K562 (cell line): ENCODE measurements around the gene ING2. TPM values are rescaled to one million over a fixed set of nuclear protein-coding genes. Genes with fewer than 3 reads are reported as not detected.

Experiments
- ATAC-seq: fragments of 200-7000 bp; cut with Tn5 transposase; 3 replicates; pipeline ENCODE4 v1.9.1; 2020; ENCODE audit warnings: moderate library complexity
- Bru-seq: library from RNA; stranded (reverse); fragments of 400-500 nt; gene quantifications from one replicate; lab custom pipeline; 2021; lab: Mats Ljungman, UMichigan
- BruChase-seq, 2 experiments: library from RNA; stranded (reverse); fragments of 400-500 nt; gene quantifications; one replicate each; lab custom pipeline; 2021; lab: Mats Ljungman, UMichigan
- BruUV-seq: library from RNA; stranded (reverse); fragments of 400-500 nt; replicated peaks from 2 replicates; lab custom pipeline; 2021; lab: Mats Ljungman, UMichigan
- CTCF ChIA-PET: fragments of 300-600 bp; formaldehyde crosslinking; extraction: SDS; loops from one replicate; lab custom pipeline; 2021; ENCODE audit warnings: low intra/inter-chr PET ratio; lab: Yijun Ruan, JAX
- POLR2A ChIA-PET: fragments of 300-600, 350-650 bp; sonication (Branson Sonifier 250); formaldehyde crosslinking; extraction: SDS; loops from one replicate; lab custom pipeline; 2021; ENCODE audit warnings: antibody characterized with exemption, inconsistent platforms; lab: Yijun Ruan, JAX
- DNase-seq, 4 experiments: peaks; one replicate each; pipeline versions ENCODE4 v3.0.0 to v3.0.0-alpha.2; 2011 to 2018; ENCODE audit warnings: low spot score in 3 of 4, mixed read lengths in 3 of 4; ENCODE audit errors: extremely low read depth in 1 of 4
- FAIRE-seq: peaks from 2 replicates; lab custom pipeline; 2011; peaks lifted over from hg19 to GRCh38; lab: Jason Lieb, UNC
- H2AFZ ChIP-seq: 2 replicates; pipeline ENCODE4 v1.6.0; 2011; ENCODE audit warnings: low read depth, low read length, control low read depth, inconsistent platforms
- H3K27ac ChIP-seq: fragments of 200-600 bp; 3 replicates; pipeline ENCODE4 v1.8.0; 2011; ENCODE audit warnings: low read depth, mild to moderate bottlenecking, control low read depth, inconsistent platforms, low read length, moderate library complexity, mixed read lengths; ENCODE audit errors: extremely low read depth
- H3K27me3 ChIP-seq, 2 experiments: fragments of 300-600 bp in 1 of 2; 2 replicates in 1 of 2; 3 replicates in 1 of 2; pipeline versions ENCODE4 v1.6.0 to v1.8.0; 2011; ENCODE audit warnings: inconsistent platforms in 2 of 2, low read length in 2 of 2, mild to moderate bottlenecking in 1 of 2, mixed read lengths in 1 of 2, moderate library complexity in 1 of 2; ENCODE audit not compliant: control insufficient read depth in 2 of 2, insufficient read depth in 2 of 2
- H3K36me3 ChIP-seq: fragments of 300-600 bp; 3 replicates; pipeline ENCODE4 v1.8.0; 2011; ENCODE audit warnings: mild to moderate bottlenecking, low read length, inconsistent platforms; ENCODE audit not compliant: control insufficient read depth, insufficient read depth
- H3K4me1 ChIP-seq, 2 experiments: fragments of 200-600 bp in 1 of 2; replicated peaks in 1 of 2; 2 replicates in 1 of 2; 3 replicates in 1 of 2; pipeline versions ENCODE4 v1.5.1 to v1.8.0; 2011; ENCODE audit warnings: inconsistent platforms in 2 of 2, low read length in 2 of 2, mild to moderate bottlenecking in 1 of 2, mixed read lengths in 1 of 2, moderate library complexity in 1 of 2; ENCODE audit not compliant: control insufficient read depth in 2 of 2, insufficient read depth in 2 of 2
- H3K4me2 ChIP-seq: 2 replicates; pipeline ENCODE4 v1.6.1; 2011; ENCODE audit warnings: low read length, control low read depth, inconsistent platforms, mixed read lengths; ENCODE audit not compliant: insufficient read depth
- H3K4me3 ChIP-seq: fragments of 200-600 bp; sonication (generic), shearing (Covaris generic); 2 replicates; pipeline ENCODE4 v1.5.1; 2016; ENCODE audit warnings: control low read depth, inconsistent platforms
- H3K79me2 ChIP-seq: fragments of 200-600 bp; 3 replicates; pipeline ENCODE4 v1.8.0; 2011; ENCODE audit warnings: low read length, inconsistent platforms; ENCODE audit not compliant: control insufficient read depth, insufficient read depth
- H3K9ac ChIP-seq, 2 experiments: 2 replicates each; pipeline versions ENCODE4 v1.6.0 to v1.6.1; 2011; ENCODE audit warnings: low read depth in 2 of 2, low read length in 2 of 2, control low read depth in 1 of 2, inconsistent platforms in 1 of 2, mild to moderate bottlenecking in 1 of 2, mixed read lengths in 1 of 2; ENCODE audit not compliant: insufficient read depth in 1 of 2
- H3K9me1 ChIP-seq: one replicate; pipeline ENCODE4 v1.6.0; 2011; ENCODE audit warnings: inconsistent platforms, mild to moderate bottlenecking, low read length, moderate library complexity; ENCODE audit not compliant: control insufficient read depth, insufficient read depth
- H3K9me3 ChIP-seq: replicated peaks from 2 replicates; pipeline ENCODE4 v1.5.1; 2011; ENCODE audit warnings: low read depth, low read length, inconsistent platforms; ENCODE audit not compliant: control insufficient read depth, insufficient read depth
- H4K20me1 ChIP-seq: replicated peaks from 2 replicates; pipeline ENCODE4 v1.6.1; 2011; ENCODE audit warnings: low read length, inconsistent platforms, mixed read lengths; ENCODE audit not compliant: control insufficient read depth, insufficient read depth
- CCNT2 ChIP-seq: IDR thresholded peaks from 2 replicates; pipeline ENCODE4 v1.6.1; 2011; ENCODE audit warnings: borderline replicate concordance, low read depth, mild to moderate bottlenecking, moderate library complexity, mixed read lengths, low read length; ENCODE audit not compliant: insufficient read length; ENCODE audit errors: extremely low read depth
- CHD2 ChIP-seq: IDR thresholded peaks from 2 replicates; pipeline ENCODE4 v1.6.1; 2011; ENCODE audit warnings: low read depth, low read length
- CREBBP ChIP-seq: IDR thresholded peaks from one replicate; pipeline ENCODE4 v1.6.1; 2012; ENCODE audit warnings: low read depth, mild to moderate bottlenecking, control low read depth, inconsistent platforms, low read length
- FOXM1 ChIP-seq, 2 experiments: fragments of 450-650 bp in 1 of 2; sonication (generic) in 1 of 2; formaldehyde crosslinking in 1 of 2; IDR thresholded peaks; 2 replicates each; pipeline versions ENCODE4 v1.6.1 to v1.9.0; 2017 to 2022; ENCODE audit warnings: low read depth in 2 of 2, mild to moderate bottlenecking in 2 of 2, missing genetic modification reagents in 1 of 2, moderate library complexity in 1 of 2
- MYC ChIP-seq, 2 experiments: fragments of 250-450 bp in 1 of 2; sonication (Bioruptor Pico) in 1 of 2; IDR thresholded peaks; 2 replicates each; pipeline versions ENCODE4 v1.5.1 to v1.6.1; 2012 to 2021; ENCODE audit warnings: low read depth in 2 of 2, borderline replicate concordance in 1 of 2, improper control_type of control experiment in 1 of 2, low read length in 1 of 2, mild to moderate bottlenecking in 1 of 2, moderate library complexity in 1 of 2
- NFATC3 ChIP-seq: fragments of 450-650 bp; IDR thresholded peaks from 2 replicates; pipeline ENCODE4 v1.6.1; 2017; ENCODE audit warnings: mild to moderate bottlenecking
- PCBP2 ChIP-seq: fragments of 200-400 bp; formaldehyde crosslinking; IDR thresholded peaks from 2 replicates; pipeline ENCODE4 v1.6.1; 2018; ENCODE audit warnings: low read length, low read depth, mild to moderate bottlenecking, moderate library complexity; ENCODE audit not compliant: poor library complexity, severe bottlenecking
- PPARD ChIP-seq: fragments of 250-450 bp; sonication (Bioruptor Pico); IDR thresholded peaks from 2 replicates; pipeline ENCODE4 v1.8.0; 2022; ENCODE audit warnings: inconsistent platforms, mild to moderate bottlenecking, moderate library complexity
- PURB ChIP-seq: sonication (generic); formaldehyde crosslinking; IDR thresholded peaks from 2 replicates; pipeline ENCODE4 v1.9.0; 2021; ENCODE audit warnings: low read depth, mild to moderate bottlenecking, missing genetic modification reagents
- ZC3H8 ChIP-seq: fragments of 450-650 bp; IDR thresholded peaks from 2 replicates; pipeline ENCODE4 v1.6.1; 2017
- ZNF184 ChIP-seq: sonication (generic); formaldehyde crosslinking; IDR thresholded peaks from 2 replicates; pipeline ENCODE4 v1.5.0; 2020; ENCODE audit warnings: missing genetic modification reagents
- ZNF324 ChIP-seq: fragments of 250-450 bp; sonication (Bioruptor Pico); IDR thresholded peaks from 2 replicates; pipeline ENCODE4 v1.4.0; 2020; ENCODE audit warnings: mild to moderate bottlenecking
- WGBS: fragments of 100-300 bp; shearing (Covaris generic); methylation state at CpG from one replicate; pipeline ENCODE4 v1.1.6; 2016; ENCODE audit warnings: low coverage, mixed read lengths; ENCODE audit not compliant: insufficient coverage; ENCODE audit errors: missing lambda C conversion rate; 5-methylcytosine and 5-hydroxymethylcytosine counted together
- in situ Hi-C: fragments of 300-500 bp; cut with MboI; formaldehyde crosslinking; loops from 4 replicates; pipeline ENCODE4 v1.15.0; 2018; ENCODE audit warnings: inconsistent platforms, mixed read lengths
- intact Hi-C: fragments of 100-400 bp; cut with micrococcal nuclease; formaldehyde crosslinking; loops from 2 replicates; pipeline ENCODE4 v1.14.2; 2022
- long read RNA-seq, 3 experiments: library from polyadenylated mRNA in 2 of 3; library from RNA in 1 of 3; unstranded in 2 of 3; stranded (forward) in 1 of 3; transcript quantifications; one replicate each; pipeline ENCODE4 v2.0.0, GENCODE V29; 2019 to 2022
- polyA minus RNA-seq, 3 experiments: library from RNA; depleted of rRNA, polyadenylated mRNA; stranded (reverse); fragments of >200 nt; gene quantifications; 2 replicates each; pipeline ENCODE4 v1.2.3, GENCODE V29; 2011
- polyA plus RNA-seq, 8 experiments: library from polyadenylated mRNA; depleted of rRNA in 4 of 8; stranded (reverse) in 5 of 8; unstranded in 3 of 8; fragments of >200 nt; fragmentation: Nextera tagmentation in 2 of 8; fragmentation: Illumina TruSeq in 1 of 8; extraction: Ambion mirVana in 2 of 8; extraction: Trizol in 1 of 8; gene quantifications; 2 replicates each; pipeline versions ENCODE4 v1.2.1 to v1.2.3, GENCODE V29; 2011 to 2014; ENCODE audit warnings: inconsistent platforms in 1 of 8, missing spikeins in 1 of 8
- total RNA-seq, 7 experiments: library from RNA; depleted of rRNA in 6 of 7; stranded (reverse); fragments of >200 nt in 6 of 7; fragmentation: Illumina TruSeq in 2 of 7; extraction: Trizol in 2 of 7; gene quantifications; 2 replicates each; pipeline versions ENCODE4 v1.2.1 to v1.2.3, GENCODE V29; 2011 to 2021; ENCODE audit warnings: low replicate concordance in 1 of 7
- TF ChIP-seq, protein P1 (sequence below): sonication (generic); formaldehyde crosslinking; IDR thresholded peaks from 2 replicates; pipeline ENCODE4 v1.8.0; 2022; ENCODE audit warnings: mild to moderate bottlenecking, missing genetic modification reagents

The ING2 gene, protein sequence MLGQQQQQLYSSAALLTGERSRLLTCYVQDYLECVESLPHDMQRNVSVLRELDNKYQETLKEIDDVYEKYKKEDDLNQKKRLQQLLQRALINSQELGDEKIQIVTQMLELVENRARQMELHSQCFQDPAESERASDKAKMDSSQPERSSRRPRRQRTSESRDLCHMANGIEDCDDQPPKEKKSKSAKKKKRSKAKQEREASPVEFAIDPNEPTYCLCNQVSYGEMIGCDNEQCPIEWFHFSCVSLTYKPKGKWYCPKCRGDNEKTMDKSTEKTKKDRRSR
- total RNA-seq (2011; cell fraction: chromatin; rRNA removed; ENCODE audit: low replicate concordance): 1.8 and 14.2 TPM in 2 replicates
- total RNA-seq (2011; cell fraction: nucleolus; rRNA removed): 2.3 and 2.8 TPM in 2 replicates
- 5.6 and 6.2 TPM in 2 replicates for total RNA-seq (2011; cell fraction: nucleoplasm; rRNA removed)
- total RNA-seq (2014; rRNA removed) (12.4 and 12.5 TPM in 2 replicates), total RNA-seq (2014; rRNA removed; fragmentation: Illumina TruSeq; extraction: Trizol) (13.8 and 15.1 TPM in 2 replicates), total RNA-seq (2015; rRNA removed; fragmentation: Illumina TruSeq; extraction: Trizol) (16.9 and 17.5 TPM in 2 replicates), total RNA-seq (2021) (8.7 and 10.0 TPM in 2 replicates), polyA plus RNA-seq (2011; rRNA removed) (8.3 and 9.5 TPM in 2 replicates), polyA plus RNA-seq (2014; fragmentation: Illumina TruSeq; extraction: Trizol) (18.0 and 21.4 TPM in 2 replicates), polyA plus RNA-seq (2014; fragmentation: Nextera tagmentation; extraction: Ambion mirVana) (1 to 10 TPM; 2.9 to 4.2 TPM), polyA plus RNA-seq (2014; rRNA removed) (12.5 and 18.6 TPM in 2 replicates), polyA minus RNA-seq (2011; rRNA and poly(A)+ RNA removed) (4.5 and 7.3 TPM in 2 replicates), Bru-seq, nascent RNA (percentile 86 among the genes with signal in this experiment), BruChase-seq, experiment 1, labeled RNA remaining after a 2-hour chase (percentile 80 among the genes with signal in this experiment), BruChase-seq, experiment 2, labeled RNA remaining after a 6-hour chase (percentile 78 among the genes with signal in this experiment)
- polyA plus RNA-seq (2011; cell fraction: cytosol; rRNA removed): 2.9 and 3.8 TPM in 2 replicates
- polyA plus RNA-seq (2011; cell fraction: nucleus; rRNA removed): 3.5 and 4.5 TPM in 2 replicates
- polyA plus RNA-seq (2012): 10.9 and 14.7 TPM in 2 replicates
- polyA minus RNA-seq (2011; cell fraction: cytosol; rRNA and poly(A)+ RNA removed): 2.9 and 4.9 TPM in 2 replicates
- polyA minus RNA-seq (2011; cell fraction: nucleus; rRNA and poly(A)+ RNA removed): 2.4 and 6.7 TPM in 2 replicates
- long read RNA-seq, experiment 1, transcript ING2-201 (2 exons, 1,189 nt): major isoform, 40 of 49 reads
- long read RNA-seq, experiment 1, partial matches to known transcripts: 0 of 49 reads
- long read RNA-seq, experiment 1, other reads (novel, unspliced or antisense): 5 of 49 reads
- long read RNA-seq, experiment 2, transcript ING2-201 (2 exons, 1,189 nt): major isoform, 11 of 13 reads
- long read RNA-seq, experiment 2, partial matches to known transcripts: 0 of 13 reads
- long read RNA-seq, experiment 2, other reads (novel, unspliced or antisense): 1 of 13 reads
- long read RNA-seq, experiment 3, transcript ING2-201 (2 exons, 1,189 nt): major isoform, 7 of 8 reads
- long read RNA-seq, experiment 3, partial matches to known transcripts: 1 of 8 reads
- long read RNA-seq, experiment 3, other reads (novel, unspliced or antisense): 0 of 8 reads

DNA sequence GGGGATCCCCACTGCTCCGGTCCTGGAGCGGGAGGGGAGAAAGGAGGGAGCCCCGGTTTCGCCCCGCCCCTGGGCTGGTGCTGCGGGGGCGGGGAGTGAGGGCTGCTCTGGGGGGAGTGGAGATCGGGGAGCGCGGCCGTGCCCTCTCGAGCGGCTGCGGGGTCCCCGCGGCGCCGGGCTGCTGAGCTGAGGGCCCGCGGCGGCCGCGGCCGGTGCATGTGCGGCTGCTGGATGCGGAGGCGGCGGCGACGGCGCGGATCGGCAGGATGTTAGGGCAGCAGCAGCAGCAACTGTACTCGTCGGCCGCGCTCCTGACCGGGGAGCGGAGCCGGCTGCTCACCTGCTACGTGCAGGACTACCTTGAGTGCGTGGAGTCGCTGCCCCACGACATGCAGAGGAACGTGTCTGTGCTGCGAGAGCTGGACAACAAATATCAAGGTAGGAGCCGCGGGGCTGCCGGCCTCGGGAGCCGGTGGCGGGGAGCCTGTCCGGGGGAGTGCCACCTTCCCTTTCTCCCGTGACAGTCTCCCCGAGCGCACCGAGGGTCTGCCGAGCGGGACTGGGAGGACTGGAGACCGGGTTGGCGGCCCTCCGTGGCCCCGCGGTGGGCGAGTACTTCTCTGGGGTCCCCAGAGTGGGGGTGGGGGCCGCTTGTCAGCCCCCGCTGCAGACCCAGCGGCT lies at the start of gene ING2:
ING2 (plus strand) TSS at position 129 of the 681 bp plus-strand sequence; CDS start at position 267, 138 bp downstream.
- Histone ChIP-seq H3K9ac (peak within 1 kb of the TSS; percentile 88 to 97), H3K4me2 (peak within 1 kb of the TSS; percentile 88), H3K79me2 (peaks cover 60% of the 10 kb centered on the region), H3K27ac (peak within 1 kb of the TSS; percentile 93), H3K9me1 (no peaks in the 10 kb centered on the region), H3K36me3 (peaks cover 2% of the 10 kb centered on the region; the same call in 2 of the 3 replicates), H2AFZ (peak within 1 kb of the TSS; percentile 97), H3K4me3 (peak within 1 kb of the TSS; percentile 92), H3K9me3 (no peaks in the 10 kb centered on the region), H4K20me1 (no peaks in the 10 kb centered on the region; the same call in 1 of the 2 replicates), H3K27me3 (no peaks in the 10 kb centered on the region), H3K4me1 (peaks cover 23 to 24% of the 10 kb centered on the region in 2 experiments)
- intact Hi-C loops: loop anchor here (1.0 to 5.0 kb wide), 3 partner anchors 33 to 152 kb away; partner anchors contain the start of genes RWDD4 and TRAPPC11
- BruUV-seq: no TSS peak
- DNase-seq (peak; percentile 78 to 83 (median 82)), ATAC-seq (peak; percentile 62), FAIRE-seq (no peak)
- WGBS: under 1% methylated on average over 48 of the region's 68 CpGs
- ChIA-PET CTCF (interaction anchor here (0.7 kb wide), 1 partner anchor 7 kb away, joined by 3 read pairs; no protein-coding TSS in a partner anchor), POLR2A (interaction anchor here (0.6 to 1.8 kb wide), 4 partner anchors 8 to 61 kb away, joined by 3 to 10 read pairs (median 4); partner anchors contain the start of gene CDKN2AIP)
- in situ Hi-C loops: no loop called here
- TF ChIP-seq, protein P1, sequence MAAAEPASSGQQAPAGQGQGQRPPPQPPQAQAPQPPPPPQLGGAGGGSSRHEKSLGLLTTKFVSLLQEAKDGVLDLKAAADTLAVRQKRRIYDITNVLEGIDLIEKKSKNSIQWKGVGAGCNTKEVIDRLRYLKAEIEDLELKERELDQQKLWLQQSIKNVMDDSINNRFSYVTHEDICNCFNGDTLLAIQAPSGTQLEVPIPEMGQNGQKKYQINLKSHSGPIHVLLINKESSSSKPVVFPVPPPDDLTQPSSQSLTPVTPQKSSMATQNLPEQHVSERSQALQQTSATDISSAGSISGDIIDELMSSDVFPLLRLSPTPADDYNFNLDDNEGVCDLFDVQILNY: no peak
- TF ChIP-seq MYC (IDR thresholded peaks at IDR 0.05; ENCODE audit: low read depth, low read length) (0 out of 2 replicates have a peak, but pooled peaks have one; percentile 24), MYC (CRISPR knock-in tag; IDR thresholded peaks at IDR 0.05; ENCODE audit: borderline replicate concordance, low read depth) (no peak), PURB (CRISPR knock-in tag) (no peak), ZNF184 (CRISPR knock-in tag) (no peak), NFATC3 (no peak), ZNF324 (CRISPR knock-in tag) (no peak), ZC3H8 (no peak), CHD2 (no peak), PPARD (no peak), CCNT2 (peak; percentile 12), FOXM1 (IDR thresholded peaks at IDR 0.05; ENCODE audit: low read depth) (no peak), FOXM1 (CRISPR knock-in tag; IDR thresholded peaks at IDR 0.05; ENCODE audit: low read depth) (no peak), CREBBP (no peak), PCBP2 (no peak)
